Suppressor macrophage treated with lipopolysaccharide for 1 hour (primary cell): Measurements from ENCODE around the gene FSTL3.
"Not testable (repeated sequence)": the region's sequence is repeated elsewhere in the genome, so short reads cannot be mapped to it uniquely, and the experiment has no call there.

Source experiments
- DNase-seq, 3 donors: peaks; one replicate each; pipeline ENCODE4 v3.0.0-alpha.2; 2020 to 2022

FSTL3 gene

GRCh38 chr19:682678-683320, 6.6 kb downstream of the FSTL3 start:
- DNase-seq, result no peak

- DNase-seq, result no peak
These were observed 9.3 kb downstream of the FSTL3 start for GRCh38 chr19:685454-685931.

GRCh38 chr19:686589-687297, 10.6 kb downstream of the FSTL3 start:
- DNase-seq, result no peak

DNA sequence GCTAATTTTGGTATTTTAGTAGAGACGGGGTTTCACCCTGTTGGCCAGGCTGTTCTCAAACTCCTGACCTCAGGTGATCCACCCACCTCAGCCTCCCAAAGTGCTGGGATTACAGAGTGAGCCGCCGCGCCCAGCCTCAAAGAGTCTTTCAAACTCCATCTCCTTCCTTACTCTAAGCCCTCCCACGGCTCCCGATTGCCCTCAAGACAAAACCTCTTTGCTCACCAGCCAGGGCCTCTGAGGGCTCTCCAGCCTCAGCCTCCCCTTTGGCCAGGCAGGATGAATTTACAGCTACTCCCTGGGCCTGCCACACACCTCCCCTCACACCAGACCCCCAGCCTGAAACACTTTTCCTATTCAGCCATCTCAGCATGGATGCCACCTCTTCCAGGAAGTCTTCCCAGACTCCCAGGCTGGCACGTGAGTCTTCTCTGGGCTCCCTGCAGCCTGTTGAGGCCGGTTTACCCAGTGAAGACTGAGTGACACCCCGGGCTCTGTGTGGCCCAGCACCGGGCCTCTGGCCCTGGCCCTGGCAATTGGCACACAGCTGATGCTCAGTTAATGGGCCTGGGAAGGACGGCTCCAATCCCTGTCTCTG, 11.5 kb downstream of the FSTL3 start:
- no peak for DNase-seq

GRCh38 chr19:688214-688613, 12.0 kb downstream of the FSTL3 start:
- DNase-seq, result no peak

GRCh38 chr19:688992-689391, 12.8 kb downstream of the FSTL3 start:
- no peak for DNase-seq

DNA sequence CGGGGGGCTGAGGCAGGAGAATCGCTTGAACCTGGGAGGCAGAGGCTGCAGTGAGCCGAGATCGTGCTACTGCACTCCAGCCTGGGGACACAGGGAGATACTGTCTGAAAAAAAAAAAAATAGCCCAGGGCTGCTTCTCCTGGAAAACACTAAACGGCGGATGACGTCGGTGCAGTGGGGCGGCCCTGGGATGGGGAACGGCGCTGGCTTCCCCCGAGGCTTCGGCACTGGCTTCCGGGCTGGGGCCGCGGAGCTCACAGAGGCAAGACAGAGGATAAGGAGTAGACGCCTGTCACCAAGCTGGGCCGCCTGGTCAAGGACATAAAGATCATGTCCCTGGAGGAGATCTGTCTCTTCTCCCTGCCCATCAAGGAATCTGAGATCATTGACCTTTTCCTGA, 14.0 kb downstream of the FSTL3 start:
- DNase-seq, result no peak

DNA sequence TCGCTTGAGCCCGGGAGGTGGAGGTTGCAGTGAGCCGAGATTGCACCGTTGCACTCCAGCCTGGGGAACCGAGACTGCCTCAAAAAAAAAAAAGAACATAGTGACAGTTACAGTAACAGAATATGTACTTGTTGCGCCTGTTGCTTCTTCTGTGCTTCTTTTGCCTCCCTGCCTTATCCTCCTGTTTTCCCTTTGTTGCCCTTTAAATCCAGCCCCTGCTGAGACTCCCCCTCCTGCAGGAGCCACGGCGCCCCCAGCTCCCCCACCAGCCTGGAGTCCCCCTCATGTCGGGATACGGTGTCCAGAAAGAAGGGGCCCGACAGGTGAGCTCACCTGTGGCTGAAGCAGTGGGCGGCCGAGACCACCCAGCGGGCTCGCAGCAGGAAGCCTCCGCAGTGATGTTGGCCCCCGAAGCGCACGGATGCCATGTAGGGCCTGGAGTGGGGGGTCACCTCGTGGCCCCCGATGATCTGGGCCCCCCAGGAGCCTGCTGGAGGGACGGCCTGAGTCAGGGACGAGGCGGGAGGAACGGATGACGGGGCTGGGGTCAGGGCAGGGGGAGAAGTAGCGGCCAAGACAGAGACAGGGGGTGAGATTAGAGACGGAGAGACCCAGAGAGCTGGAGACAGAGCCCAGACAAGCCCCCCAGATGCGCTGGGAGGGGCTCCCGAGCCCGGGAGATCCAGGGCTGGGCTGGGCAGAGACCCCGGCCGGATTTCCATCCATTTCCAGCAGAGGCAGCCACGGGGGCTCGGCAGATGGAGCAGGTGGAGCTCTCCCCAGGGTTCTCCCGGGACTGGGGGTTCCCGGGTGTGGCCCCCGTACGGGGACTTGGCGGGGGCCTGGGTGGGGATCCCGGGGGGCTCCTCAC, 18.5 kb downstream of the FSTL3 start:
- no peak for DNase-seq

DNA sequence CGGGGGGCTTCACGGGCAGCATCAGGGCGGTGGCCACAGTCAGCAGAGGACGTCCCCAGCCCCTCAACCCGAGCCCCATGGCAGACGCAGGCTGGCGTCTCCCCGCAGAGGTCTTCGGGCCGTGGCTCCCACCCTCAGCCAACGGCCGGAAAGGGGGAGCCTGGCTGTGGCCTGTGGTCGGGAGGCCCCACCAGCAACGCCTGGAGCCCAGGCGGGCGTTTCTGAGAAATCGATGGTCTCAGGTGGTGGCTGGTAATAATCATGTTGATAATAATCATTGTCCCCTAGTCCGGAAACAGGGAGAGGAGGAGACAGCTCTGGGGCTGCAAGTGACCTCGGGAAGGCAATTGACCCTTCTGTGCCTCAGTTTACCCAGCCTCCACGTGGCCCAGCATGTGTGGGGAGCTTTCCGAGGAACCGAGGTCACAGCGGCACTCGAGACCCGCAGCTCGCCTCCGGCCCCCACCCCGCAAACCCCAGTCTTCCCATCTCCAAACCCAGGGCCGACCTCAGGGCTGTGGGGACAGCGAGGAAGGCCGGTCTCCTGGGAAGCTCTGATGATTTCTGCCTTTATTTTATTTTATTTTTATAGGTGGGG, 19.3 kb downstream of the FSTL3 start, which contains the start of gene PRSS57:
TSS of gene PRSS57 (minus strand) at position 101 of the 598 bp plus-strand sequence. CDS start at position 79, 22 bp downstream.
- no peak for DNase-seq

GRCh38 chr19:698529-698928, 22.3 kb downstream of the FSTL3 start:
- not testable (repeated sequence) for DNase-seq

DNA sequence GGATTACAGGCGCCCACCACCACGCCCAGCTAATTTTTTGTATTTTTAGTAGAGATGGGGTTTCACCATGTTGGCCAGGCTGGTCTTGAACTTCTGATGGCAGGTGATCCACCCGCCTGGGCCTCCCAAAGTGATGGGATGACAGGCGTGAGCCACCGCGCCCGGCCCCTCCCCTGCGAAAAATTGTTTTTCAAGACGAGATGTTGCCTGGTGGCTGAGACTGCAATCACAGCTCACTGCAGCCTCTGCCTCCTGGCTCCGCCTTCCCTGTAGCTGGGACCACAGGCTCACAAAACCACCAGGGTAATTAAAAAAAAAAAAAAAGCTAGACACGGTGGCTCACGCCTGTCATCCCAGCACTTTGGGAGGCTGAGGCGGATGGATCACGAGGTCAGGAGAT, 23.7 kb downstream of the FSTL3 start:
- peak; percentile 31 to 42 (median 34) for DNase-seq

DNA sequence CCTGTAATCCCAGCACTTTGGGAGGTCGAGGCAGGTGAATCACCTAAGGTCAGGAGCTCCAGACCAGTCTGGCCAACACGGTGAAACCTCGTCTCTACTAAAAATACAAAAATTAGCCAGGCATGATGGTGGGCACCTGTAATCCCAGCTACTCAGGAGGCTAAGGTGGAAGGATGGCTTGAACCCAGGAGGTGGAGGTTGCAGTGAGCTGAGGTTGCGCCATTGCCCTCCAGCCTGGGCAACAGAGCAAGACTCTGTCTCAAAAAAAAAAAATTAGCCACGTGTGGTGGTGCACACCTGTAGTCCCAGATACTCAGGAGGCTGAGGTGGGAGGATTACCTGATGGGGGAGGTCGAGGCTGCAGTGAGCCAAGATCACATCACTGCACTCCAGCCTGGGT, 26.7 kb downstream of the FSTL3 start:
- not testable (repeated sequence) for DNase-seq

GRCh38 chr19:703329-703650, 27.1 kb downstream of the FSTL3 start:
- DNase-seq, result no peak

DNA sequence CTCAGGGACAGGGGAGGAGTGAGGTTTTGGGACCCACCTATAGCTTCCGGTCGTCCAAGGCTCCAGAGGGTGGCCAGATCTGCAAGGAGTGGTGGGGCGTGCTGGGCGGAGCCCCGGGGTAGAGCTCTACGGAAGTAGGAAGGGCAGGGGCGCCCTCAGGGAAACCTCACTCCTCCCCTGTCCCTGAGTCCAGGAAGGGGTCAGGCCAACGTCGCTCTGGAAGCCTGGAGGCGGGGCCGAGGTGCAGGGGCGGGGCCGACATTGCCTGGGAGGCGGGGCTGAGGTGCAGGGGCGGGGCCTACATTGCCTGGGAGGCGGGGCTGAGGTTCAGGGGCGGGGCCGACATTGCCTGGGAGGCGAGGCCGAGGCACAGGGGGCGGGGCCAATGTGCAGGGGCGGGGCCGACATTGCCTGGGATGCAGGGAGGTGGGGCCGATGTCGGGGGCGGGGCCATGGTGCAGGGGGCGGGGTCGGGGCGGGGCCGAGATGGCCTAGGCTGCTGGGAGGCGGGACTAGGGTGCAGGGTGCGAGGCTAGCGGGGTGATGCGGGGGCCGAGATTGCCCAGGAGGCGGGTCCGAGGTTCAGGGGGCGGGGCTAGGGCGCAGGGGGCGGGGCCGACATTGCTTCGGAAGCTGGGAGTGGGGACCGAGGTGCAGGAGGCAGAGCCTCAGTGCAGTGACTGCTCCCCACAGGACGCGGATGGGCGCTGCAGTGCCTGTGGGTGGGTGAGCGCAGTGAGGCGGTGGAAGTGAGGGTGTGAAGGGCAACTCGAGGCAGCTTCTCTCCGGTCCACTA, 27.7 kb downstream of the FSTL3 start:
- DNase-seq, result peak; percentile 87 to 97 (median 92)

GRCh38 chr19:704447-704741, 28.2 kb downstream of the FSTL3 start:
- no peak for DNase-seq

- DNase-seq, result peak in 1 of 3 donors; percentile 55
These were observed 32.3 kb downstream of the FSTL3 start, which contains the start of gene PALM for GRCh38 chr19:708154-709143. Gene PALM (plus strand): TSS chr19:708935. CDS start chr19:709147, 212 bp downstream.

DNA sequence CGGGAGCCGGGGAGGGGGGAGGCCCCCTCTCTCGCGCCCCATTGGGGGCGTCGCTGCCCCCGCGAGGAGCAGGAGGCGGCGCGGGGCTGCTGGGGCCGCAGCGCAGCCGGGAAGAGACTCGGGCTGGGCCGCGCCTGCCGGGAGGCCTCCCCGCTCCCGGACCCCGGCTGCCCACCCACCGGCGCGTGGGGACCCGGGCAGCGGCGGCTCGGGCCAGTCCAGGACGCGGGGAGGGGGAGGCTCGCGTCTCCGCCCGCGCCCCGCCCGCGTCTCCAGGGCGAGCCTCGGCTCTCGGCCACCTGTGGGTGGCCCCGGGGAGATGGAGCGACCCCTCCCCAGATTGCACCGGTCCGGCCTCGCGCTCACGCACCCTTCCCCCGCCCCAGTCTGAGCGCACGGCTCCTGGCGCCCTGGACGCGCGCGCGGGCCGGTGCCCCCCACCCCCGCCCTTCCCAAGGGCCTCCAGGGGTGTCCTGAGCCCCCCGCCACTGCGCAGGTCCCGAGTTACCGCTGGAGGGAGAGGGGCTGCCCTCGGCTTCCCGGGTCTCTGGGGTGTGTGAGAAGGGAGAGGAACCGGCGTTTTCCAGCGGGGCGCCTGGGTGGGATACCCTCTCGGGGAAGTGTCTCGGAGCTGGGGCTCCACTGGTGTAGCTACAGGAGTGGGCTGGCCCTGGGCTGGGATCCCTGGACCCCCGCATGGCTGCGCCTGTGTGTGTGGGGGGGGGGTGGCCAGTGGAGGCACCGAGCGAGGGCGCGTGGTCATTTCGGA, 33.2 kb downstream of the FSTL3 start:
- no peak for DNase-seq

GRCh38 chr19:709965-710571, 33.9 kb downstream of the FSTL3 start:
- no peak for DNase-seq

DNA sequence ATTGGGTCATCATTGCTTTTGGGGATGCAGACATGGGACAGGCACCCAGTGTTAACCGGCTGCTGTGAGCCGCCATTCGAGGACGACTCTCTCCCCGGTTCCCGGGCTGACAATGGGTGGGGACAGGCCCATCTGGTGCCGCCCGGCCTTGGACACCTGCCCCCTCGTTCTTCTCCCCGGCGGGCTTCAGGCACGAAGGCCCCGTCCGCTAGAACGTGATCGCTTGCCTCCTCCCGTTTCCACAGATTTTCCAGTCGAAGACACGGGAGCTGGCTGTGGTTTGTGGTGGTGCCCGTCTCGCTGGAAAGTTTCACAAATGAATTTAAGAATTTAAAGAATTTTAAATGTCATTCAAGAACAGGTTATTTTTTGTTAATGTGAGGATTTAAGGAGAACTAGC, 34.6 kb downstream of the FSTL3 start:
- DNase-seq, result no peak
